SK-N-SH (cell line): ENCODE results near the gene GP1BA. TPM values are rescaled to one million over a fixed set of nuclear protein-coding genes. Genes with fewer than 3 reads are reported as not detected.

Experiments
- CTCF ChIA-PET: fragments of 300-600, 350-600 bp; formaldehyde crosslinking; extraction: SDS; loops from one replicate; lab custom pipeline; 2021; lab: Yijun Ruan, JAX
- POLR2A ChIA-PET: fragments of 350-600 bp; sonication (Branson Sonifier 250); formaldehyde crosslinking; extraction: SDS; loops from one replicate; lab custom pipeline; 2020; ENCODE audit warnings: antibody characterized with exemption, inconsistent platforms; lab: Yijun Ruan, JAX
- DNase-seq: peaks from one replicate; pipeline ENCODE4 v3.0.0; 2012
- H2AFZ ChIP-seq: fragments of 200-600 bp; sonication (generic); 2 replicates; pipeline ENCODE4 v1.8.1; 2016; ENCODE audit warnings: antibody characterized with exemption, mild to moderate bottlenecking, low read depth
- H3F3A ChIP-seq: fragments of 200-600 bp; sonication (generic); replicated peaks from 2 replicates; pipeline ENCODE3; 2016; ENCODE audit warnings: antibody characterized with exemption, mild to moderate bottlenecking; ENCODE audit not compliant: insufficient read depth
- H3K27ac ChIP-seq, 2 experiments: fragments of 200-500 bp in 1 of 2; fragments of 200-600 bp in 1 of 2; sonication (Bioruptor generic) in 1 of 2; sonication (generic), shearing (Covaris generic) in 1 of 2; 2 replicates each; pipeline versions ENCODE4 v1.5.1 to v1.6.1; 2014 to 2016; ENCODE audit warnings: low read depth in 2 of 2, inconsistent platforms in 1 of 2, low read length in 1 of 2, mild to moderate bottlenecking in 1 of 2, mixed read lengths in 1 of 2
- H3K27me3 ChIP-seq: fragments of 200-600 bp; sonication (generic), shearing (Covaris generic); 2 replicates; pipeline ENCODE4 v1.6.1; 2016; ENCODE audit warnings: mixed run types; ENCODE audit not compliant: insufficient read depth
- H3K36me3 ChIP-seq, 2 experiments: fragments of 200-500 bp in 1 of 2; fragments of 200-600 bp in 1 of 2; sonication (Bioruptor generic) in 1 of 2; sonication (generic) in 1 of 2; replicated peaks in 1 of 2; 2 replicates each; pipeline versions ENCODE3 to v1.5.1; 2014 to 2016; ENCODE audit warnings: low read length in 1 of 2, mild to moderate bottlenecking in 1 of 2; ENCODE audit not compliant: insufficient read depth in 2 of 2, control insufficient read depth in 1 of 2
- H3K4me1 ChIP-seq, 2 experiments: fragments of 200-500 bp in 1 of 2; fragments of 200-600 bp in 1 of 2; sonication (Bioruptor generic) in 1 of 2; sonication (generic), shearing (Covaris generic) in 1 of 2; 2 replicates each; pipeline versions ENCODE4 v1.5.1 to v1.6.1; 2014 to 2016; ENCODE audit warnings: low read depth in 1 of 2, low read length in 1 of 2, mixed run types in 1 of 2; ENCODE audit not compliant: insufficient read depth in 2 of 2, control insufficient read depth in 1 of 2
- H3K4me2 ChIP-seq: fragments of 200-600 bp; sonication (generic), shearing (Covaris generic); 2 replicates; pipeline ENCODE4 v1.6.1; 2017; ENCODE audit warnings: mixed run types
- H3K4me3 ChIP-seq, 2 experiments: fragments of 200-500 bp in 1 of 2; fragments of 200-600 bp in 1 of 2; sonication (Bioruptor generic) in 1 of 2; sonication (generic), shearing (Covaris generic) in 1 of 2; 2 replicates each; pipeline versions ENCODE4 v1.5.1 to v1.8.1; 2014 to 2016; ENCODE audit warnings: low read depth in 2 of 2, inconsistent platforms in 1 of 2, low read length in 1 of 2, mild to moderate bottlenecking in 1 of 2, mixed read lengths in 1 of 2, moderate library complexity in 1 of 2
- H3K79me2 ChIP-seq: fragments of 200-600 bp; sonication (generic); 2 replicates; pipeline ENCODE4 v1.8.1; 2017; ENCODE audit warnings: mild to moderate bottlenecking; ENCODE audit not compliant: insufficient read depth
- H3K9ac ChIP-seq: fragments of 200-600 bp; sonication (generic); 2 replicates; pipeline ENCODE4 v1.6.1; 2017; ENCODE audit warnings: mixed run types
- H3K9me2 ChIP-seq: fragments of 200-600 bp; sonication (generic); 2 replicates; pipeline ENCODE4 v1.6.1; 2017; ENCODE audit warnings: mixed run types
- H3K9me3 ChIP-seq: fragments of 200-600 bp; sonication (generic); 2 replicates; pipeline ENCODE4 v1.6.1; 2017; ENCODE audit warnings: mixed run types, mild to moderate bottlenecking, moderate library complexity
- H4K20me1 ChIP-seq: fragments of 200-600 bp; sonication (generic); 2 replicates; pipeline ENCODE4 v1.6.1; 2017; ENCODE audit warnings: mild to moderate bottlenecking, mixed run types; ENCODE audit not compliant: insufficient read depth
- CHD2 ChIP-seq: fragments of 150-350 bp; IDR thresholded peaks from 2 replicates; pipeline ENCODE4 v1.6.1; 2018; ENCODE audit warnings: low read length; ENCODE audit not compliant: partially characterized antibody
- ELF1 ChIP-seq: IDR thresholded peaks from 2 replicates; pipeline ENCODE4 v1.4.0; 2012
- EP300 ChIP-seq, 2 experiments: IDR thresholded peaks; 2 replicates each; pipeline versions ENCODE4 v1.4.0 to v1.6.1; 2012; ENCODE audit warnings: borderline replicate concordance in 1 of 2, low read depth in 1 of 2, low read length in 1 of 2
- EZH2phosphoT487 ChIP-seq: fragments of 200-600 bp; sonication (generic); IDR thresholded peaks from 2 replicates; pipeline ENCODE4 v1.6.1; 2017; ENCODE audit warnings: low read depth, mixed run types, mild to moderate bottlenecking, antibody characterized with exemption, moderate library complexity, borderline replicate concordance
- FOXM1 ChIP-seq: IDR thresholded peaks from 2 replicates; pipeline ENCODE4 v1.4.0; 2012; ENCODE audit warnings: low read depth, mild to moderate bottlenecking
- GABPA ChIP-seq: IDR thresholded peaks from 2 replicates; pipeline ENCODE4 v1.4.0; 2012; ENCODE audit warnings: low read depth, mild to moderate bottlenecking
- MEF2A ChIP-seq: IDR thresholded peaks from 2 replicates; pipeline ENCODE4 v1.4.0; 2012; ENCODE audit warnings: low read depth, borderline replicate concordance
- MXI1 ChIP-seq: IDR thresholded peaks from 2 replicates; pipeline ENCODE4 v1.6.1; 2012; ENCODE audit warnings: mild to moderate bottlenecking, low read depth, low read length, improper control_type of control experiment
- NRF1 ChIP-seq: IDR thresholded peaks from 2 replicates; pipeline ENCODE4 v1.6.1; 2012; ENCODE audit warnings: low read depth, mild to moderate bottlenecking, low read length
- RXRA ChIP-seq: IDR thresholded peaks from 2 replicates; pipeline ENCODE4 v1.4.0; 2012; ENCODE audit warnings: low read depth, mild to moderate bottlenecking, borderline replicate concordance
- SIN3A ChIP-seq: IDR thresholded peaks from 2 replicates; pipeline ENCODE4 v1.6.1; 2012; ENCODE audit warnings: low read depth, mild to moderate bottlenecking, low read length, moderate library complexity, borderline replicate concordance
- SMC3 ChIP-seq: IDR thresholded peaks from 2 replicates; pipeline ENCODE4 v1.6.1; 2012; ENCODE audit warnings: low read depth, low read length, improper control_type of control experiment
- TCF12 ChIP-seq: IDR thresholded peaks from 2 replicates; pipeline ENCODE4 v1.4.0; 2012
- TEAD4 ChIP-seq: IDR thresholded peaks from 2 replicates; pipeline ENCODE4 v1.4.0; 2012; ENCODE audit warnings: mild to moderate bottlenecking, borderline replicate concordance; ENCODE audit not compliant: insufficient read depth
- USF1 ChIP-seq: IDR thresholded peaks from 2 replicates; pipeline ENCODE4 v1.4.0; 2012; ENCODE audit warnings: low read depth, borderline replicate concordance
- ZBTB33 ChIP-seq: IDR thresholded peaks from 2 replicates; pipeline ENCODE4 v1.4.0; 2012; ENCODE audit warnings: low read depth, borderline replicate concordance
- WGBS: methylation state at CpG from one replicate; pipeline ENCODE4 v1.1.6; 2017; ENCODE audit warnings: low lambda C conversion rate; 5-methylcytosine and 5-hydroxymethylcytosine counted together
- polyA plus RNA-seq, 3 experiments: library from polyadenylated mRNA; depleted of rRNA; stranded (reverse); fragments of >200 nt; gene quantifications; 2 replicates each; pipeline ENCODE4 v1.2.3, GENCODE V29; 2012
- TF ChIP-seq, protein P1 (sequence below): fragments of 150-350 bp; IDR thresholded peaks from 2 replicates; pipeline ENCODE4 v1.6.1; 2016; ENCODE audit warnings: mild to moderate bottlenecking, low read depth, low read length
- TF ChIP-seq, protein P2 (sequence below): IDR thresholded peaks from 2 replicates; pipeline ENCODE4; 2012
- TF ChIP-seq, protein P3 (sequence below): IDR thresholded peaks from 2 replicates; pipeline ENCODE4 v1.6.1; 2012; ENCODE audit warnings: mild to moderate bottlenecking, low read depth, low read length, moderate library complexity

GP1BA gene
- polyA plus RNA-seq, 1 of the 3 experiments (the other 2 are of a cell fraction) = not detected

- Histone ChIP-seq H3K9me2 (no peaks in the 10 kb centered on the region), H3K36me3 (peaks cover 32 to 46% of the 10 kb centered on the region in 2 experiments), H3K4me3 (peak overlapping the region; percentile 80 to 86), H2AFZ (no peak overlapping the region), H3F3A (peaks cover 55% of the 10 kb centered on the region), H4K20me1 (peaks cover 32% of the 10 kb centered on the region), H3K9ac (peak overlapping the region; percentile 83), H3K27ac (peak overlapping the region; percentile 94 to 98), H3K4me2 (peak overlapping the region; percentile 97), H3K4me1 (peaks cover 23 to 40% of the 10 kb centered on the region in 2 experiments), H3K79me2 (peaks cover 75% of the 10 kb centered on the region), H3K27me3 (no peaks in the 10 kb centered on the region), H3K9me3 (no peaks in the 10 kb centered on the region)
- ChIA-PET POLR2A (interaction anchor here (2.0 kb wide), 1 partner anchor 11 kb away, joined by 16 read pairs; the partner anchor contains the start of gene ENO3), CTCF (interaction anchor here (1.5 to 3.9 kb wide), 2 partner anchors 32 to 46 kb away, joined by 4 to 29 read pairs; partner anchors contain the start of gene CAMTA2)
- TF ChIP-seq RXRA (no peak), MXI1 (no peak), TCF12 (no peak), MEF2A (no peak), ZBTB33 (no peak)
- TF ChIP-seq, protein P1, sequence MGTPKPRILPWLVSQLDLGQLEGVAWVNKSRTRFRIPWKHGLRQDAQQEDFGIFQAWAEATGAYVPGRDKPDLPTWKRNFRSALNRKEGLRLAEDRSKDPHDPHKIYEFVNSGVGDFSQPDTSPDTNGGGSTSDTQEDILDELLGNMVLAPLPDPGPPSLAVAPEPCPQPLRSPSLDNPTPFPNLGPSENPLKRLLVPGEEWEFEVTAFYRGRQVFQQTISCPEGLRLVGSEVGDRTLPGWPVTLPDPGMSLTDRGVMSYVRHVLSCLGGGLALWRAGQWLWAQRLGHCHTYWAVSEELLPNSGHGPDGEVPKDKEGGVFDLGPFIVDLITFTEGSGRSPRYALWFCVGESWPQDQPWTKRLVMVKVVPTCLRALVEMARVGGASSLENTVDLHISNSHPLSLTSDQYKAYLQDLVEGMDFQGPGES = no peak
- TF ChIP-seq, protein P2, sequence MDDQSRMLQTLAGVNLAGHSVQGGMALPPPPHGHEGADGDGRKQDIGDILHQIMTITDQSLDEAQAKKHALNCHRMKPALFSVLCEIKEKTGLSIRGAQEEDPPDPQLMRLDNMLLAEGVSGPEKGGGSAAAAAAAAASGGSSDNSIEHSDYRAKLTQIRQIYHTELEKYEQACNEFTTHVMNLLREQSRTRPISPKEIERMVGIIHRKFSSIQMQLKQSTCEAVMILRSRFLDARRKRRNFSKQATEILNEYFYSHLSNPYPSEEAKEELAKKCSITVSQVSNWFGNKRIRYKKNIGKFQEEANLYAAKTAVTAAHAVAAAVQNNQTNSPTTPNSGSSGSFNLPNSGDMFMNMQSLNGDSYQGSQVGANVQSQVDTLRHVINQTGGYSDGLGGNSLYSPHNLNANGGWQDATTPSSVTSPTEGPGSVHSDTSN = no peak
- WGBS = 25% methylated on average over 4 of the region's 4 CpGs
- DNase-seq = no peak
Observed at GRCh38 chr17:4941319-4941610, 9.2 kb downstream of the GP1BA start.

DNA sequence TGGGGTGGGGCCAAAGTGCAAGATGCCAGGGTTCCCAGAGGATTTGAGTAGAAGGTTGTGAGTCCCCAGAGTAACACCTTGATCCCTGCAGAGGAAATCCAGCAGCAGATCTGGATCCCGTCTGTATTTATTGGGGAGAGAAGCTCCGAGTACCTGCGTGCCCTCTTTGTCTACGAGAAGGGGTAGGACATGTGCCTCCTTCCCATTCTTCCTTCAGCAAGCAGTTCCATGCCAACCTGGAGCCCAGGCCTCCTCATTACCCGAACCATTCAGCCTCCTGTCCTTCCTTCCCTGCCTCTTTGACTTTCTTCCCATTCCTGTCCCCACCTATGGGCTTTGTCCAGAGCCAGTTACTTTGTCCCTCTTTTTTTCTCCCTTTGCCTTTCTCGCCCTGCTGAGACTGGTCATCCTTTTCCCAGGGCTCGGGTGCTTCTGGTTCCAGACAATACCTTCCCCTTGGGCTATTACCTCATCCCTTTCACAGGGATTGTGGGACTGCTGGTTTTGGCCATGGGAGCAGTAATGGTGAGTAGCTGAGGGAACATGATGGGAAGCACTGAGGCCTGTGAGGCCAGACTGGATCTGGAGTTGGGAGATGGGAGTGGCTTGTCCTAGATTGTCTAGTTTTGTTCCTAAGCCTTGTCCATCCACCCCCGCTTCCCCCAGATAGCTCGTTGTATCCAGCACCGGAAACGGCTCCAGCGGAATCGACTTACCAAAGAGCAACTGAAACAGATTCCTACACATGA lies 10.9 kb downstream of the GP1BA start:
- H2AFZ ChIP-seq = no peak overlapping the region
- no peak overlapping the region for H3K4me3 ChIP-seq
- peaks cover 23 to 46% of the 10 kb centered on the region in 2 experiments for H3K4me1 ChIP-seq
- no peaks in the 10 kb centered on the region for H3K9me3 ChIP-seq
- H3F3A ChIP-seq = peaks cover 63% of the 10 kb centered on the region
- ChIA-PET POLR2A (no interaction called here), CTCF (interaction anchor here (1.5 to 3.9 kb wide), 2 partner anchors 34 to 45 kb away, joined by 4 to 29 read pairs; partner anchors contain the start of gene CAMTA2)
- peaks cover 36 to 43% of the 10 kb centered on the region in 2 experiments for H3K36me3 ChIP-seq
- no peak overlapping the region for H3K9ac ChIP-seq
- H3K4me2 ChIP-seq = no peak overlapping the region
- peaks cover 45% of the 10 kb centered on the region for H4K20me1 ChIP-seq
- peaks cover 91% of the 10 kb centered on the region for H3K79me2 ChIP-seq
- H3K27me3 ChIP-seq = no peaks in the 10 kb centered on the region
- no peaks in the 10 kb centered on the region for H3K9me2 ChIP-seq
- WGBS = 86% methylated on average over 11 of the region's 13 CpGs
- H3K27ac ChIP-seq = peak overlapping the region in 1 of 2 experiments; percentile 97; a peak in 2 of 4 replicates
- DNase-seq = no peak
- TF ChIP-seq EZH2phosphoT487 (no peak), TEAD4 (no peak), GABPA (no peak), NRF1 (no peak), SIN3A (no peak), USF1 (no peak), CHD2 (no peak), EP300 (IDR thresholded peaks at IDR 0.05; ENCODE audit: borderline replicate concordance in 1 of 2, low read depth in 1 of 2, low read length in 1 of 2) (no peak), SMC3 (no peak), FOXM1 (no peak), ELF1 (no peak)
- TF ChIP-seq, protein P3, sequence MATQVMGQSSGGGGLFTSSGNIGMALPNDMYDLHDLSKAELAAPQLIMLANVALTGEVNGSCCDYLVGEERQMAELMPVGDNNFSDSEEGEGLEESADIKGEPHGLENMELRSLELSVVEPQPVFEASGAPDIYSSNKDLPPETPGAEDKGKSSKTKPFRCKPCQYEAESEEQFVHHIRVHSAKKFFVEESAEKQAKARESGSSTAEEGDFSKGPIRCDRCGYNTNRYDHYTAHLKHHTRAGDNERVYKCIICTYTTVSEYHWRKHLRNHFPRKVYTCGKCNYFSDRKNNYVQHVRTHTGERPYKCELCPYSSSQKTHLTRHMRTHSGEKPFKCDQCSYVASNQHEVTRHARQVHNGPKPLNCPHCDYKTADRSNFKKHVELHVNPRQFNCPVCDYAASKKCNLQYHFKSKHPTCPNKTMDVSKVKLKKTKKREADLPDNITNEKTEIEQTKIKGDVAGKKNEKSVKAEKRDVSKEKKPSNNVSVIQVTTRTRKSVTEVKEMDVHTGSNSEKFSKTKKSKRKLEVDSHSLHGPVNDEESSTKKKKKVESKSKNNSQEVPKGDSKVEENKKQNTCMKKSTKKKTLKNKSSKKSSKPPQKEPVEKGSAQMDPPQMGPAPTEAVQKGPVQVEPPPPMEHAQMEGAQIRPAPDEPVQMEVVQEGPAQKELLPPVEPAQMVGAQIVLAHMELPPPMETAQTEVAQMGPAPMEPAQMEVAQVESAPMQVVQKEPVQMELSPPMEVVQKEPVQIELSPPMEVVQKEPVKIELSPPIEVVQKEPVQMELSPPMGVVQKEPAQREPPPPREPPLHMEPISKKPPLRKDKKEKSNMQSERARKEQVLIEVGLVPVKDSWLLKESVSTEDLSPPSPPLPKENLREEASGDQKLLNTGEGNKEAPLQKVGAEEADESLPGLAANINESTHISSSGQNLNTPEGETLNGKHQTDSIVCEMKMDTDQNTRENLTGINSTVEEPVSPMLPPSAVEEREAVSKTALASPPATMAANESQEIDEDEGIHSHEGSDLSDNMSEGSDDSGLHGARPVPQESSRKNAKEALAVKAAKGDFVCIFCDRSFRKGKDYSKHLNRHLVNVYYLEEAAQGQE = no peak
